ENCODE measurements around the gene KLF2. TPM values are rescaled to one million over a fixed set of nuclear protein-coding genes. Genes with fewer than 3 reads are reported as not detected.
"Not testable (repeated sequence)": the region's sequence is repeated elsewhere in the genome, so short reads cannot be mapped to it uniquely, and the experiment has no call there.

Gene KLF2
- polyA plus RNA-seq (2013, experiment 1 of 4) = 0.28 TPM
- polyA plus RNA-seq (2013, experiment 2 of 4) = 0.25 TPM
- 0.21 TPM for polyA plus RNA-seq (2013, experiment 3 of 4)
- polyA plus RNA-seq (2013, experiment 4 of 4) = 0.16 TPM

- Histone ChIP-seq H3K36me3 (ENCODE audit: control insufficient read depth, insufficient read depth, low read length) (no peaks in the 10 kb centered on the region), H3K9me3 (ENCODE audit: control insufficient read depth, low read length) (no peaks in the 10 kb centered on the region), H3K4me1 (ENCODE audit: control insufficient read depth, insufficient read depth, low read length) (peaks cover 9% of the 10 kb centered on the region), H3K27me3 (ENCODE audit: control insufficient read depth, insufficient read depth, low read length, poor library complexity, severe bottlenecking) (peaks cover 90% of the 10 kb centered on the region), H3K4me3 (ENCODE audit: insufficient read depth, low read depth, low read length) (peak within 1 kb of the TSS; percentile 24), H3K27ac (ENCODE audit: insufficient read depth, low read depth, low read length, poor library complexity, severe bottlenecking) (no peak within 1 kb of the TSS)
- 1% methylated on average over 105 of the region's 105 CpGs for WGBS, 2 experiments
Observed at GRCh38 chr19:16324384-16325160, at the start of gene KLF2. TSS of gene KLF2 (plus strand) at chr19:16324826. CDS start at chr19:16324924, 98 bp downstream.

DNA sequence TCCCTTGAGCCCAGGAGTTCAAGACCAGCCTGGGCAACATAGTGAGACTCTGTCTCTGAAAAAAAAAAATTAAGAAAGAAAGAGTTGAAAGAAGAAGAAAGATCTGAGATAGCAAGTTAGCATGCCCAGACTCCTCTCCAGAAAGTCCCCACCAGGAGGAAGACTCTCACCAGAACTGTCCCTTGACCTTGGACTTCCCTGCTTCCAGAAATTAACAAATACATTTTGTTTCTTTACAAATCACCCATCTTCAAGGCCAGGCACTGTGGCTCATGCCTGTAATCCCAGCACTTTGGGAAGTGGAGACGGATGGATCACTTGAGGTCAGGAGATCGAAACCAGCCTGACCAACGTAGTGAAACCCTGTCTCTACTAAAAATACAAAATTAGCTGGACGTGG lies 44.3 kb upstream of the KLF2 start:
- H3K9me3 ChIP-seq (ENCODE audit: control insufficient read depth, low read length) = no peaks in the 10 kb centered on the region
- H3K4me3 ChIP-seq (ENCODE audit: insufficient read depth, low read depth, low read length) = no peak overlapping the region
- WGBS, 2 experiments = 89 to 93% methylated on average over 4 of the region's 4 CpGs
- no peaks in the 10 kb centered on the region for H3K4me1 ChIP-seq (ENCODE audit: control insufficient read depth, insufficient read depth, low read length)
- H3K27me3 ChIP-seq (ENCODE audit: control insufficient read depth, insufficient read depth, low read length, poor library complexity, severe bottlenecking) = no peaks in the 10 kb centered on the region
- H3K27ac ChIP-seq (ENCODE audit: insufficient read depth, low read depth, low read length, poor library complexity, severe bottlenecking) = no peak overlapping the region
- H3K36me3 ChIP-seq (ENCODE audit: control insufficient read depth, insufficient read depth, low read length) = no peaks in the 10 kb centered on the region

DNA sequence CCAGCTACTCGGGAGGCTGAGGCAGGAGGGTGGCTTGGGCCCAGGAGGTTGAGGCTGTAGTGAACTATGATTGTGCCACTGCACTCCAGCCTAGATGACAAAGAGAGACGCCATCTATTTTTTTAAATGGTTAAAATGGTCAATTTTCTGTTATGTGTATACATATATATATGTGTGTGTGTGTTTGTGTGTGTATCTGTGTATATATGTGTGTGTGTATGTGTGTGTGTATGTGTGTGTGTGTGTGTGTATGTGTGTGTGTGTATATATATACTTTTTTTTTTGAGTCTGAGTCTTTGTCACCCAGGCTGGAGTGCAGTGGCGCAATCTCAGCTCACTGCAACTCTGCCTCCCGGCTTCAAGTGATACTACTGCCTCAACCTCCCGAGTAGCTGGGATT lies 42.9 kb upstream of the KLF2 start:
- Histone ChIP-seq H3K36me3 (ENCODE audit: control insufficient read depth, insufficient read depth, low read length) (no peaks in the 10 kb centered on the region), H3K9me3 (ENCODE audit: control insufficient read depth, low read length) (no peaks in the 10 kb centered on the region), H3K27ac (ENCODE audit: insufficient read depth, low read depth, low read length, poor library complexity, severe bottlenecking) (no peak overlapping the region), H3K4me3 (ENCODE audit: insufficient read depth, low read depth, low read length) (no peak overlapping the region), H3K4me1 (ENCODE audit: control insufficient read depth, insufficient read depth, low read length) (peaks cover 8% of the 10 kb centered on the region), H3K27me3 (ENCODE audit: control insufficient read depth, insufficient read depth, low read length, poor library complexity, severe bottlenecking) (no peaks in the 10 kb centered on the region)
- WGBS, 2 experiments = 95 to 96% methylated on average over 5 of the region's 5 CpGs

DNA sequence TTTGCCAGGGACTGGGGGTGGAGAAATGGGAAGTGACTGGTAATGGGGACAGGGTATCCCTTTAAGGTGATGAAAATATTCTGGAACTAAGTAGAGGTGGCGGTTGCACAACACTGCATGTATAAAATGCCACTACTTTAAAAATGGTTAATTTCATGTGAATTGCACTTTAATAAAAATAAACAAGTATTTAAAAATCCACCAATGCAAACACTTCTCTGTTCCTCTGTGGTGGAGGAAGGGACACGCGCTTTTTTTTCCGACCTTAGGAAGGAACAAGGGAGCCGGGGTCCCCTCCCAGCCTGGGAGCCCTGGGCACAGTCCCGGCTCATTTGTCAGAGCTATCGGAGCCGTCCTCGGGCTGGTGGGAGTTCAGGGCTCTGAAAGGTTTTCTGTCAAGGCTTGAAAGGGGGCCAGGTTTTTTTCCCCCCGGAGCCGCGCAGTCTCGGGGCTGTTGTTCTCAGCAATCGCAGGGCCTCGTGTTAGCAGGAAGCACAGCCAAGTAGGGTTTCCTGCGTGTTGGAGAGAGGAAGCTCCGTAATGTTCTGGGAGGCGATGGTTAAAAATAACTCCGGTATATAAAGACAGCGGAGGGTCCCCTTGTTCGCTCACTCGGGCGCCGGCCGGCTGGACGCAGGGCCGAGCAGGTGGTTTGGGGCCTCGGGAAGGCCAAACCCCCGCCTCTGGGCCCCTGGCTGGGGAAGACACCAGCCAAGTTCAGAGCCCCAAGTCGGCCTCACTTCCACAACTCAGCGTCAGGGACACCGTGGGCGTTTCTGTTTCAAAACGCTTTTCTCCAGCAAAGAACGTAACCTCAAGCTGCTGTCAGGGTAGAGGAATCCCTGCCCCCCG lies 41.2 kb upstream of the KLF2 start:
- H3K36me3 ChIP-seq (ENCODE audit: control insufficient read depth, insufficient read depth, low read length) = no peaks in the 10 kb centered on the region
- H3K27me3 ChIP-seq (ENCODE audit: control insufficient read depth, insufficient read depth, low read length, poor library complexity, severe bottlenecking) = no peaks in the 10 kb centered on the region
- H3K9me3 ChIP-seq (ENCODE audit: control insufficient read depth, low read length) = no peaks in the 10 kb centered on the region
- 84 to 86% methylated on average over 35 of the region's 36 CpGs for WGBS, 2 experiments
- peaks cover 8% of the 10 kb centered on the region for H3K4me1 ChIP-seq (ENCODE audit: control insufficient read depth, insufficient read depth, low read length)
- H3K27ac ChIP-seq (ENCODE audit: insufficient read depth, low read depth, low read length, poor library complexity, severe bottlenecking) = no peak overlapping the region
- no peak overlapping the region for H3K4me3 ChIP-seq (ENCODE audit: insufficient read depth, low read depth, low read length)

DNA sequence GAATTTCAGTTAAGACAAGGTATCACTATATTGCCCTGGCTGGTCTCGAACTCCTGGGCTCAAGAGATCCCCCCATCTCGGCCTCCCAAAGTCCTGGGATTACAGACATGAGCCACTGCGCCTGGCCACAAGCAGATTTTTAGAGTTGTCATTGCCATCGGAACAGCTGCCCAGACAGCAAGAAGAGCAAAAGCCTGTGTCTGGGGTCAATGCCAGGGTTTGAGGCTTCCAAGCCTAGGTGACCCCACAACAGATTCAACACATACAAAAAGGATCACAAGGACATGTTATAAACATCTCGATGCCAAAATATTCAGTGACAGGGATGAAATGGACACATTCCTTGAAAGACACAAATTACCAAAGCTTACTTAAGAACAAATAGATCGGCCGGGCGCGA lies 40.1 kb upstream of the KLF2 start:
- WGBS, 2 experiments = 94 to 95% methylated on average over 9 of the region's 9 CpGs
- no peaks in the 10 kb centered on the region for H3K27me3 ChIP-seq (ENCODE audit: control insufficient read depth, insufficient read depth, low read length, poor library complexity, severe bottlenecking)

DNA sequence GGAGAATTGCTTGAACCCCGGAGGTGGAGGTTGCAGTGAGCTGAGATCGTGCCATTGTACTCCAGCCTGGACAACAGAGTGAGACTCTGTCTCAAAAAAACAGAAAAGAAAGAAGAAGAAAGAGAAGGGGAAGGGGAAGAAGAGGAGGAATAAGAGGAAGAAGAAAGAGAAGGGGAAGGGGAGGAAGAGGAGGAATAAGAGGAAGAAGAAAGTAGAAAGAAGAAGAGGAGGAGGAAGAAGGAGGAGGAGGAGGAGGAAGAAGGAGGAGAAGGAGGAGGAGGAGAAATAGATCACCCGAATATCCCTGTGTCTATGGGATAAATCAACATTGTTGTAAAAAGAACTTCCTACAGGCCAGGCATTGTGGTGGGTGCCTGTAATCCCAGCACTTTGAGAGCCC lies 39.5 kb upstream of the KLF2 start:
- not testable (repeated sequence) for H3K4me1 ChIP-seq (ENCODE audit: control insufficient read depth, insufficient read depth, low read length); H3K9me3 ChIP-seq (ENCODE audit: control insufficient read depth, low read length); H3K27me3 ChIP-seq (ENCODE audit: control insufficient read depth, insufficient read depth, low read length, poor library complexity, severe bottlenecking); H3K36me3 ChIP-seq (ENCODE audit: control insufficient read depth, insufficient read depth, low read length); H3K4me3 ChIP-seq (ENCODE audit: insufficient read depth, low read depth, low read length); H3K27ac ChIP-seq (ENCODE audit: insufficient read depth, low read depth, low read length, poor library complexity, severe bottlenecking)
- 92 to 94% methylated on average over 3 of the region's 3 CpGs for WGBS, 2 experiments

More for the DNA sequence above, 40.1 kb upstream of the KLF2 start:
- no peak overlapping the region for H3K4me3 ChIP-seq (ENCODE audit: insufficient read depth, low read depth, low read length)
- no peaks in the 10 kb centered on the region for H3K9me3 ChIP-seq (ENCODE audit: control insufficient read depth, low read length)
- no peaks in the 10 kb centered on the region for H3K36me3 ChIP-seq (ENCODE audit: control insufficient read depth, insufficient read depth, low read length)
- H3K27ac ChIP-seq (ENCODE audit: insufficient read depth, low read depth, low read length, poor library complexity, severe bottlenecking) = no peak overlapping the region
- H3K4me1 ChIP-seq (ENCODE audit: control insufficient read depth, insufficient read depth, low read length) = peaks cover 8% of the 10 kb centered on the region

DNA sequence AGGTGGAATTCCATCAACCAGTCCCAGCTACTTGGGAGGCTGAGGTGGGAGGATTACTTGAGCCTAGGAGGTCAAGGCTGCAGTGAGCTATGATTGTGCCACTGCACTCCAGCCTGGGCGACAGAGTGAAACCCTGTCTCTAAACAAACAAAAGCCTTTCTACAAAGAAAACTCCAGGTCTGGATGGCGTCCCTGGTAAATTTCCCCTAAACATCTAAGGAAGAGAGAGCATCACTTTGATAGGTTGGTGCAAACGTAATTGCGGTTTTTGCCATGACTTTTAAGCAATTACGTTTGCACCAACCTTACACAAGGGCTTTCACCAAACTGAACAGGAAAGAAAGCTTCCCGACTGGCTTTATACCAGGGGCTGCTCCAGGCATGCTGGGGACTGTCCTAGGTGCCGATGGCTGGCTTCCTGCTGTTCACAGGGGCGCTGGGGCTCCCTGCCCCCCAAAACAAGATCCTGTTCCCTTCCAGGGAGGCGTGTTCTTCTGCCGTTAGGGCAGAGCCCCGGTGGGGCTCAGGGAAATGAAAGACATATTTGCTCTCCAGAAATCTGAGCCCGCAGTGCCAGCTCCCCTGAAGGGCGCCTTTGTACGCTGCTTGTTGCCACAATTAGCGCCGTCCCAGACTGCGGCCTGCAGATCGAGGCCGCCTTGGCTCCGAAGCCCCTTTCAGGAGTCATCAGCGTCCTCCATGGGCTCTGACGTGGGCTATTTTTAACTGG lies 38.7 kb upstream of the KLF2 start:
- Histone ChIP-seq H3K9me3 (ENCODE audit: control insufficient read depth, low read length) (no peaks in the 10 kb centered on the region), H3K4me1 (ENCODE audit: control insufficient read depth, insufficient read depth, low read length) (peaks cover 8% of the 10 kb centered on the region), H3K36me3 (ENCODE audit: control insufficient read depth, insufficient read depth, low read length) (no peaks in the 10 kb centered on the region), H3K27ac (ENCODE audit: insufficient read depth, low read depth, low read length, poor library complexity, severe bottlenecking) (peak overlapping the region; percentile 17), H3K27me3 (ENCODE audit: control insufficient read depth, insufficient read depth, low read length, poor library complexity, severe bottlenecking) (no peaks in the 10 kb centered on the region), H3K4me3 (ENCODE audit: insufficient read depth, low read depth, low read length) (no peak overlapping the region)
- WGBS, 2 experiments = 62% methylated on average over 22 of the region's 22 CpGs

DNA sequence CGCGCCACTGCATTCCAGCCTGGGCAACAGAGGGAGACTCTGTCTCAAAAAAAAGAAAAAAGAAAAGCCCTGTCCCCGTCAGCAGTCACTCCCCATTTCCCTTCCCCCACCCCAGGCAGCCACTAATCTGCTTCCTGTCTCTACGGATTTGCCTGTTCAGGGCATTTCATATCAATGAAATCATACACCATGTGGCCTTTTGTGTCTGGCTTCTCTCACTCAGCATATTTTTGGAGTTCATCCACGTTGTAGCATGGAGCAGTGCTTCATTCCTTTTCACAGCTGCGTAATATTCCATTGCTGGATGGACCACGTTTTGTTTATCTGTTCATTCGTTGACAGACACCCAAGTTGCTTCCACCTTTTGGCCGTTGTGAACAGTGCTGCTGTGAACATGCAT lies 36.1 kb upstream of the KLF2 start:
- Histone ChIP-seq H3K27me3 (ENCODE audit: control insufficient read depth, insufficient read depth, low read length, poor library complexity, severe bottlenecking) (no peaks in the 10 kb centered on the region), H3K4me1 (ENCODE audit: control insufficient read depth, insufficient read depth, low read length) (peaks cover 8% of the 10 kb centered on the region), H3K36me3 (ENCODE audit: control insufficient read depth, insufficient read depth, low read length) (no peaks in the 10 kb centered on the region), H3K27ac (ENCODE audit: insufficient read depth, low read depth, low read length, poor library complexity, severe bottlenecking) (no peak overlapping the region), H3K4me3 (ENCODE audit: insufficient read depth, low read depth, low read length) (no peak overlapping the region), H3K9me3 (ENCODE audit: control insufficient read depth, low read length) (no peaks in the 10 kb centered on the region)
- WGBS, 2 experiments = 82 to 86% methylated on average over 9 of the region's 9 CpGs

DNA sequence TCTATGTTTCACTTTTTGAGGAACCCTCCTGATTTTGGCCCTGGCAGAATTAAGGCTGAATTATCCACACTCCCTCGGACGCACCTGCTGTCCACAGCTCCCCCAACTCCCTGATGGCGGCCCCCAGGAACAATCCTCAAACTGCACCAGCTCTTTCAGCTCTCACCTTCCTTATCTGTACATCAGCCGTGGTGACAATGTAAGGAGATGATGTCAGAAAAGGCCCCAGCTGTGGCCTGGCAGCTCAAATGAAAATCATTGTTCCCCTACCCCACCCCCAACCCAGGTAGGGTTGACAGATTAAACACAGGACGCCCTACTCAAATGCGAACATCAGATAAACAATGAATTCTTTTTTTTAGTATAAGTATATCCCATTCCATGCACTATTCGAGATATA lies 35.0 kb upstream of the KLF2 start:
- Histone ChIP-seq H3K27me3 (ENCODE audit: control insufficient read depth, insufficient read depth, low read length, poor library complexity, severe bottlenecking) (no peaks in the 10 kb centered on the region), H3K27ac (ENCODE audit: insufficient read depth, low read depth, low read length, poor library complexity, severe bottlenecking) (no peak overlapping the region), H3K9me3 (ENCODE audit: control insufficient read depth, low read length) (no peaks in the 10 kb centered on the region), H3K36me3 (ENCODE audit: control insufficient read depth, insufficient read depth, low read length) (no peaks in the 10 kb centered on the region), H3K4me3 (ENCODE audit: insufficient read depth, low read depth, low read length) (no peak overlapping the region), H3K4me1 (ENCODE audit: control insufficient read depth, insufficient read depth, low read length) (peaks cover 8% of the 10 kb centered on the region)
- 76 to 87% methylated on average over 5 to 7 of the region's 7 CpGs for WGBS, 2 experiments

- Histone ChIP-seq H3K27ac (ENCODE audit: insufficient read depth, low read depth, low read length, poor library complexity, severe bottlenecking) (no peak overlapping the region), H3K4me1 (ENCODE audit: control insufficient read depth, insufficient read depth, low read length) (peaks cover 8% of the 10 kb centered on the region), H3K36me3 (ENCODE audit: control insufficient read depth, insufficient read depth, low read length) (no peaks in the 10 kb centered on the region), H3K9me3 (ENCODE audit: control insufficient read depth, low read length) (no peaks in the 10 kb centered on the region), H3K27me3 (ENCODE audit: control insufficient read depth, insufficient read depth, low read length, poor library complexity, severe bottlenecking) (no peaks in the 10 kb centered on the region), H3K4me3 (ENCODE audit: insufficient read depth, low read depth, low read length) (no peak overlapping the region)
- 87 to 93% methylated on average over 10 of the region's 10 CpGs for WGBS, 2 experiments
Observed at GRCh38 chr19:16290692-16291091, 33.9 kb upstream of the KLF2 start.

All from ectodermal cell (in vitro differentiated cells).